ENCODE results near the gene PSMD2.

GRCh38 chr3:184355261-184356040, 56.4 kb downstream of the PSMD2 start:
- no peak for TF ChIP-seq POLR2AphosphoS5 (IDR thresholded peaks at IDR 0.05; ENCODE audit: low read depth, low read length)
- no peak for TF ChIP-seq POLR2A (IDR thresholded peaks at IDR 0.05; ENCODE audit: low read depth, low read length)
- no peak for TF ChIP-seq TAF1 (IDR thresholded peaks at IDR 0.05; ENCODE audit: low read depth, low read length)

All from GM12891 (cell line).